Daoy (cell line): ENCODE data around the gene TMED1. TPM values are rescaled to one million over a fixed set of nuclear protein-coding genes. Genes with fewer than 3 reads are reported as not detected.

Experiments used
- DNase-seq: peaks from one replicate; pipeline ENCODE4 v3.0.0-alpha.2; 2015; ENCODE audit warnings: low read depth
- total RNA-seq: library from RNA; depleted of rRNA; stranded (reverse); fragments of >200 nt; shearing (Covaris generic); gene quantifications from 2 replicates; pipeline ENCODE4 v1.2.3, GENCODE V29; 2014; rRNA removed

Gene TMED1
- total RNA-seq, 1 experiment from 2014 or later: 52.6 TPM

GRCh38 chr19:10811391-10812111 lies 24.5 kb downstream of the TMED1 start:
- no peak for DNase-seq

GRCh38 chr19:10809651-10810285 lies 26.2 kb downstream of the TMED1 start:
- no peak for DNase-seq

GRCh38 chr19:10808937-10809649 lies 26.9 kb downstream of the TMED1 start:
- DNase-seq: peak; percentile 78

GRCh38 chr19:10805758-10806247 lies 30.2 kb downstream of the TMED1 start:
- DNase-seq: no peak

GRCh38 chr19:10805065-10805757 lies 30.8 kb downstream of the TMED1 start:
- no peak for DNase-seq

- DNase-seq: no peak
Measured at GRCh38 chr19:10803252-10803651, 32.8 kb downstream of the TMED1 start.

- DNase-seq: no peak
Measured at GRCh38 chr19:10802479-10802878, 33.5 kb downstream of the TMED1 start.

- no peak for DNase-seq
Measured at GRCh38 chr19:10800488-10800887, 35.5 kb downstream of the TMED1 start.

- no peak for DNase-seq
Measured at GRCh38 chr19:10797541-10798256, 38.3 kb downstream of the TMED1 start.

- no peak for DNase-seq
Measured at GRCh38 chr19:10797078-10797477, 38.9 kb downstream of the TMED1 start.

GRCh38 chr19:10796653-10797052 lies 39.4 kb downstream of the TMED1 start:
- DNase-seq: no peak

- DNase-seq: no peak
Measured at GRCh38 chr19:10789866-10790265, 46.1 kb downstream of the TMED1 start.

GRCh38 chr19:10788146-10788545 lies 47.9 kb downstream of the TMED1 start:
- DNase-seq: no peak

- no peak for DNase-seq
Measured at GRCh38 chr19:10784257-10784656, 51.8 kb downstream of the TMED1 start.

- DNase-seq: no peak
Measured at GRCh38 chr19:10782795-10783194, 53.2 kb downstream of the TMED1 start.

Other genes with a start within 250 kb of the TMED1 start
- 2.7 and 12.2 TPM in 2 replicates for gene AP1M2, start 248.9 kb downstream of the TMED1 start, total RNA-seq
- gene SLC44A2, start 210.7 kb downstream of the TMED1 start, total RNA-seq: 10.0 and 19.1 TPM in 2 replicates
- 164 and 195 TPM in 2 replicates for gene ILF3, start 181.9 kb downstream of the TMED1 start, total RNA-seq
- gene QTRT1, start 134.8 kb downstream of the TMED1 start, total RNA-seq: 37.1 and 42.3 TPM in 2 replicates
- gene DNM2, start 118.1 kb downstream of the TMED1 start, total RNA-seq: 41.2 and 52.8 TPM in 2 replicates
- gene C19orf38, start 12.2 kb upstream of the TMED1 start, total RNA-seq: not detected in 2 replicates
- 20.5 and 24.1 TPM in 2 replicates for gene CARM1, start 35.3 kb upstream of the TMED1 start, total RNA-seq
- gene YIPF2, start 92.4 kb upstream of the TMED1 start, total RNA-seq: 69.8 and 92.6 TPM in 2 replicates
- 67.1 and 80.6 TPM in 2 replicates for gene TIMM29, start 92.6 kb upstream of the TMED1 start, total RNA-seq
- gene SMARCA4, start 124.8 kb upstream of the TMED1 start, total RNA-seq: 112 and 152 TPM in 2 replicates